ENCODE results near the gene TGFBR2.

DNA sequence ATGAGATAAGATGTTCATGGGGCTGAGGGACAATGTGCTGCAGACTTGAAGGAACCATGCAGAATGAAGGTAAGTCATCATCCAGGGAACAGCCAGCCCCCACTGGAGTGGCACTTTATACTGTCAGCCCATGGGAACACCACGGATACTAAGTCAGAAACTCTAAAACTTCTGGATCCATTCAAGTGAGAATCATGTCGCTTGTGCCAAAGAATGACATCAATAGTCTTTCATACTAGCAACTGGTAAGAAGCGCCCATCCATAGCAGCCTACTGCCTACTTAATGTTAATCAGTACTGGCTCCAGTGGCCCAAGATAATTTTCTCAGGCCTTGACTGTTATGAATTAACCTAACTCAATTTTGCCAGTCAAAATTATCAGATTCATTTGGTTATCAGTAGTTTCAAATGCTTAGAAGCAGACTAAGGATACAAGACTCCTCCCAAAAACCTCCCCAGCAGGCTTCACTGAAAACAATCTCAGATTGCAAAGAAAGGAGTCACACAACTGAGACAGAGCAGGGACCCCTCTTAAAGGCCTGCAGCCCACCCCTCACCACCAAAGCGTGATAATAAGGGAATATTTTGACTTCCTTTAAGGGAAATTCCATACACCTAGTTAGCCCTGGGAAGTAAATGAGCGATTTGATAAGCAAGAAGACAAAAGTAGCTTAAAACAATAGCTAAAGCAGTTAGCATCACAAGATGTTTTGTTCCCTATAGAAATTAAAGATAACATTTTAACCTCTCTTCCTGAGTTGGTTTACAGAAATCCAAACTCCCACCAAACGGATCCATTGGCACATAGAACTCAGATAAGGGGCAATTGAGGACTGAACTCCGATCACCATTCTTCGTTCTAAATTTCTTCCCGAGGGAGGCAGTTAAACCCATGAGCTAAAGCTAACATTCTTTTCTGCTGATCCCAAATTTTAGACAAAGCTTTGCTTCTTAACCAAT lies 98.8 kb downstream of the TGFBR2 start:
- TF ChIP-seq EZH2phosphoT487 (IDR thresholded peaks at IDR 0.05; ENCODE audit: unreplicated experiment) (no peak), POLR2AphosphoS5 (IDR thresholded peaks at IDR 0.05; ENCODE audit: low read depth) (no peak), NANOG (IDR thresholded peaks at IDR 0.05; ENCODE audit: borderline replicate concordance) (no peak), ZNF331 (CRISPR knock-in tag; IDR thresholded peaks at IDR 0.05; ENCODE audit: low read depth) (no peak), CREB1 (CRISPR knock-in tag; IDR thresholded peaks at IDR 0.05; ENCODE audit: low read depth) (no peak), EZH2 (IDR thresholded peaks at IDR 0.05; ENCODE audit: low read depth, unreplicated experiment) (no peak)
- TF ChIP-seq, protein P1, sequence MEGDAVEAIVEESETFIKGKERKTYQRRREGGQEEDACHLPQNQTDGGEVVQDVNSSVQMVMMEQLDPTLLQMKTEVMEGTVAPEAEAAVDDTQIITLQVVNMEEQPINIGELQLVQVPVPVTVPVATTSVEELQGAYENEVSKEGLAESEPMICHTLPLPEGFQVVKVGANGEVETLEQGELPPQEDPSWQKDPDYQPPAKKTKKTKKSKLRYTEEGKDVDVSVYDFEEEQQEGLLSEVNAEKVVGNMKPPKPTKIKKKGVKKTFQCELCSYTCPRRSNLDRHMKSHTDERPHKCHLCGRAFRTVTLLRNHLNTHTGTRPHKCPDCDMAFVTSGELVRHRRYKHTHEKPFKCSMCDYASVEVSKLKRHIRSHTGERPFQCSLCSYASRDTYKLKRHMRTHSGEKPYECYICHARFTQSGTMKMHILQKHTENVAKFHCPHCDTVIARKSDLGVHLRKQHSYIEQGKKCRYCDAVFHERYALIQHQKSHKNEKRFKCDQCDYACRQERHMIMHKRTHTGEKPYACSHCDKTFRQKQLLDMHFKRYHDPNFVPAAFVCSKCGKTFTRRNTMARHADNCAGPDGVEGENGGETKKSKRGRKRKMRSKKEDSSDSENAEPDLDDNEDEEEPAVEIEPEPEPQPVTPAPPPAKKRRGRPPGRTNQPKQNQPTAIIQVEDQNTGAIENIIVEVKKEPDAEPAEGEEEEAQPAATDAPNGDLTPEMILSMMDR (conservative IDR thresholded peaks at IDR 0.05; ENCODE audit: low read depth in 2 of 2): no peak
- TF ChIP-seq, protein P2, sequence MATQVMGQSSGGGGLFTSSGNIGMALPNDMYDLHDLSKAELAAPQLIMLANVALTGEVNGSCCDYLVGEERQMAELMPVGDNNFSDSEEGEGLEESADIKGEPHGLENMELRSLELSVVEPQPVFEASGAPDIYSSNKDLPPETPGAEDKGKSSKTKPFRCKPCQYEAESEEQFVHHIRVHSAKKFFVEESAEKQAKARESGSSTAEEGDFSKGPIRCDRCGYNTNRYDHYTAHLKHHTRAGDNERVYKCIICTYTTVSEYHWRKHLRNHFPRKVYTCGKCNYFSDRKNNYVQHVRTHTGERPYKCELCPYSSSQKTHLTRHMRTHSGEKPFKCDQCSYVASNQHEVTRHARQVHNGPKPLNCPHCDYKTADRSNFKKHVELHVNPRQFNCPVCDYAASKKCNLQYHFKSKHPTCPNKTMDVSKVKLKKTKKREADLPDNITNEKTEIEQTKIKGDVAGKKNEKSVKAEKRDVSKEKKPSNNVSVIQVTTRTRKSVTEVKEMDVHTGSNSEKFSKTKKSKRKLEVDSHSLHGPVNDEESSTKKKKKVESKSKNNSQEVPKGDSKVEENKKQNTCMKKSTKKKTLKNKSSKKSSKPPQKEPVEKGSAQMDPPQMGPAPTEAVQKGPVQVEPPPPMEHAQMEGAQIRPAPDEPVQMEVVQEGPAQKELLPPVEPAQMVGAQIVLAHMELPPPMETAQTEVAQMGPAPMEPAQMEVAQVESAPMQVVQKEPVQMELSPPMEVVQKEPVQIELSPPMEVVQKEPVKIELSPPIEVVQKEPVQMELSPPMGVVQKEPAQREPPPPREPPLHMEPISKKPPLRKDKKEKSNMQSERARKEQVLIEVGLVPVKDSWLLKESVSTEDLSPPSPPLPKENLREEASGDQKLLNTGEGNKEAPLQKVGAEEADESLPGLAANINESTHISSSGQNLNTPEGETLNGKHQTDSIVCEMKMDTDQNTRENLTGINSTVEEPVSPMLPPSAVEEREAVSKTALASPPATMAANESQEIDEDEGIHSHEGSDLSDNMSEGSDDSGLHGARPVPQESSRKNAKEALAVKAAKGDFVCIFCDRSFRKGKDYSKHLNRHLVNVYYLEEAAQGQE (IDR thresholded peaks at IDR 0.05; ENCODE audit: unreplicated experiment): no peak

Measured in GM23338 (cell line).